Activated CD4-positive, alpha-beta T cell treated with anti-CD3 and anti-CD28 coated beads for 36 hours (primary cell): ENCODE measurements around the gene LRRN2. TPM values are rescaled to one million over a fixed set of nuclear protein-coding genes. Genes with fewer than 3 reads are reported as not detected.

Source experiments
- ATAC-seq: fragments of 200-7000 bp; cut with Tn5 transposase; one replicate; pipeline ENCODE4 v1.10.0; 2021; ENCODE audit warnings: mild to moderate bottlenecking, moderate library complexity
- CTCF ChIA-PET: fragments of 350-600 bp; sonication (Branson Sonifier 250); formaldehyde crosslinking; loops from one replicate; lab custom pipeline; 2021; ENCODE audit warnings: antibody characterized with exemption; lab: Charles Lee
- POLR2A ChIA-PET: fragments of 350-600 bp; sonication (Branson Sonifier 250); formaldehyde crosslinking; loops from one replicate; lab custom pipeline; 2021; ENCODE audit warnings: antibody characterized with exemption, inconsistent platforms; lab: Charles Lee
- DNase-seq: peaks from one replicate; pipeline ENCODE4 v3.0.0-alpha.2; 2020
- H3K27ac Mint-ChIP-seq: one replicate; pipeline ENCODE4 v1.8.0; 2021; ENCODE audit warnings: mixed read lengths
- H3K27me3 Mint-ChIP-seq: one replicate; pipeline ENCODE4 v1.8.0; 2021; ENCODE audit warnings: mixed read lengths
- H3K36me3 Mint-ChIP-seq: one replicate; pipeline ENCODE4 v1.8.0; 2021; ENCODE audit warnings: low read depth, mixed read lengths
- H3K4me1 Mint-ChIP-seq: one replicate; pipeline ENCODE4 v1.8.0; 2021; ENCODE audit warnings: mixed read lengths
- H3K4me3 Mint-ChIP-seq: one replicate; pipeline ENCODE4 v1.8.0; 2021; ENCODE audit warnings: mild to moderate bottlenecking, moderate library complexity, mixed read lengths
- H3K9me3 Mint-ChIP-seq: one replicate; pipeline ENCODE4 v1.8.0; 2021; ENCODE audit warnings: low read depth, mixed read lengths
- intact Hi-C, 2 experiments: fragments of 100-400 bp; cut with DNase I in 1 of 2; cut with micrococcal nuclease in 1 of 2; formaldehyde crosslinking; loops; one replicate each; pipeline versions ENCODE4 v1.14.2 to v1.15.1; 2022 to 2024; cut with DNase I, micrococcal nuclease
- total RNA-seq, 2 experiments: library from RNA; stranded (reverse); gene quantifications; one replicate each; pipeline ENCODE4 v1.2.3, GENCODE V29; 2021

LRRN2 gene
- total RNA-seq, 2 experiments from 2014 or later = 0.05 TPM; not detected in 1

DNA sequence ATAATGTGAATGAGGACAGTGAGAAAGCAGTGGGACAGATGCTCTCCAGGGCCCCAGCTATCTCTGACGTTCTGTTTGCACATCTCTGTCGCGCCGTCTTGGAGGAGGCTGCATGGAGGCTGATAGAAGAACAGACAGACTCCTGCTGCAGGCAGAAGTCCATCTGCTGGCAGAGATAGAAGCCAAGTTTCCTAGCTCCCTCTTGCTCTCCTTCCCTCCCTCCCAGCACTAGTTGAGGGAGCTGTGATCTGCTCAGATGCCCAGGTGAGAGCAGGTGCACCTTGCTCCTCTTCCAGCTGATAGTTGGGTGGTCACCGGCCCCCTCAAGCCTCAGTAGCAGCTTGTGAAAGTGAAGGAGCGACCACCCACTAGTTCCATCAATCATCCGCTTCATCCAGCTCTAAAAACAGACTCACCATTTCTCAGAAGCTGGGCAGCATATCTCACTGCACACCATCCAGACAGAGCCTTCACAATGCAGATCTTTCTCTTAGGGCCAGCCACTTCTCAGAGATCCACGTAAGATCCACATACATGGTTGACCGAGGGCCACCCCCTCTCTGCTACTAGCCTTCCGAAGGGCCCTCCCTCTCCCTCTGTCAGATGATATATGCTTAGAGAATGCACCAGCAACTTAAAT is 12.9 kb downstream of the LRRN2 start:
- Mint-ChIP-seq H3K9me3 (no peaks in the 10 kb centered on the region), H3K4me3 (no peak overlapping the region), H3K27me3 (no peaks in the 10 kb centered on the region), H3K4me1 (no peaks in the 10 kb centered on the region), H3K36me3 (no peaks in the 10 kb centered on the region), H3K27ac (no peak overlapping the region)
- DNase-seq (no peak), ATAC-seq (no peak)
- POLR2A ChIA-PET = no interaction called here
- CTCF ChIA-PET = interaction anchor here (0.7 to 1.0 kb wide), 3 partner anchors 8 to 138 kb away, joined by 3 to 4 read pairs (median 3); no protein-coding TSS in a partner anchor
- intact Hi-C loops = no loop called here

DNA sequence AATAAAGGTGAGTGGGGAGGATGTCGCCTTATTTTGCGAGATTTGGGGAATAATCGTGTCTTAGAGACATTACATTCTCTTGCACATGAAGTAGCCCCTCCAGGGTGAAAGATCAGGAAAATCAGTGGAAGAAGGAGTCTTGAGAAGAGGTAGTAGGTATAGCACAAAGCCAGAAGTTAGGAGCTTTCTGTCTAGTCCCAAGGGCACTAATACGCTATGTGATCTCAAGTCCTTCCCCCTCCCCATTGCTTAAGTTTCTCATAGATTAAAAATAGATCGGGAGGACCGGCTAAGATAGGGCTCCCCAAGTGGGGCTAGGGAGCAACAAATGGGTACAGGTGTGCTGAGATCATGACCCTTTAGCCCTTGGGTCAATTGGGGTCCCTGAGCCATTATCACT is 13.5 kb downstream of the LRRN2 start:
- H3K4me1 Mint-ChIP-seq = no peaks in the 10 kb centered on the region
- intact Hi-C loops = no loop called here
- no peaks in the 10 kb centered on the region for H3K27me3 Mint-ChIP-seq
- no peak overlapping the region for H3K4me3 Mint-ChIP-seq
- ATAC-seq = no peak
- DNase-seq = no peak
- no peaks in the 10 kb centered on the region for H3K36me3 Mint-ChIP-seq
- POLR2A ChIA-PET = no interaction called here
- H3K27ac Mint-ChIP-seq = no peak overlapping the region
- no peaks in the 10 kb centered on the region for H3K9me3 Mint-ChIP-seq
- CTCF ChIA-PET = interaction anchor here (0.8 to 1.0 kb wide), 2 partner anchors 91 to 139 kb away, joined by 3 read pairs; no protein-coding TSS in a partner anchor

DNA sequence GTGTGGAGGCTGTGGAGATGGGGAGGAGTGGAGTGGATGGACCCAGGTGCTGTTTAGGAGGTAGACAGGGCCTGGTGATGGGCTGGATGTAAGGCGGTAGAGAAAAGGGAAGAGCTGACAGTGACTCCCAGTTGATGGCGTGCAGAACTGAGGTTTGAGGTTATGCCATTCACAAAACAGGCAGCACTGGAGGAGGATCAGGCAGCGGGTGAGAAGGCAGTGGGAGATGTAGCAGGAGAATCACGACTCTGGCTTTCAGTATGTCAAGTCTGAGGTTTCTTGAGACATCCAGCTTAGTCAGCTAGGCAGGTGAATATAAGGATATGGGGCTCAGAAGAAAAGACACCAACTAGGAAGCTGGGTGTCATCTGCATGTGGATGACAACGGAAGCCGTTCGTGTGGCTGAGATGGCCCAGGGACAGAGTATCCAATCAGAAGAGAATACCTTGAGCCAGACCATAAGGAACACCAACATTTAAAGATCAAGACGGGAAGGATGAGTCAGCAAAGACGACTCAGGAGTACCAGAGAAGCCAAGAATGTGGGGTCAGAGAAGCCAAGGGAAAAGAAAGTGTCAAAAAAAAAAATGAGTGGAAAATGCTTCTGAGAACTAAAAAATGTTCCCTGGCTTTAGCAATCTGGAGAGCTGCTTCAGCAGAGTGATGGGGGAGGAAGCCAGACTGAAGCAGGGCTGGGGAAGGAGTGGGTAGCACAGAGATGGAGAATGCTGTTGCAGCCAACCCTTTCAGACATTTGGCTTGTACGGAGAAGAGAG is 15.2 kb downstream of the LRRN2 start:
- Mint-ChIP-seq H3K4me1 (no peaks in the 10 kb centered on the region), H3K9me3 (no peaks in the 10 kb centered on the region), H3K27ac (no peak overlapping the region), H3K27me3 (no peaks in the 10 kb centered on the region), H3K36me3 (no peaks in the 10 kb centered on the region), H3K4me3 (no peak overlapping the region)
- ATAC-seq = no peak
- DNase-seq = no peak
- ChIA-PET POLR2A (no interaction called here), CTCF (interaction anchor here (0.6 to 2.3 kb wide), 3 partner anchors 27 to 203 kb away, joined by 3 to 9 read pairs (median 4); no protein-coding TSS in a partner anchor)
- intact Hi-C loops = no loop called here

- Mint-ChIP-seq H3K36me3 (no peaks in the 10 kb centered on the region), H3K9me3 (no peaks in the 10 kb centered on the region), H3K4me1 (no peaks in the 10 kb centered on the region), H3K4me3 (no peak overlapping the region), H3K27ac (no peak overlapping the region), H3K27me3 (no peaks in the 10 kb centered on the region)
- ChIA-PET CTCF (interaction anchor here (2.3 kb wide), 1 partner anchor 138 kb away, joined by 9 read pairs; no protein-coding TSS in a partner anchor), POLR2A (no interaction called here)
- intact Hi-C loops = no loop called here
- ATAC-seq (no peak), DNase-seq (no peak)
Observed at GRCh38 chr1:204669579-204669978, 16.0 kb downstream of the LRRN2 start.

GRCh38 chr1:204664384-204664651 is 21.2 kb downstream of the LRRN2 start:
- no peaks in the 10 kb centered on the region for H3K27me3 Mint-ChIP-seq
- POLR2A ChIA-PET = interaction anchor here (0.6 kb wide), 1 partner anchor 278 kb away, joined by 4 read pairs; no protein-coding TSS in a partner anchor

GRCh38 chr1:204663644-204664383 is 21.7 kb downstream of the LRRN2 start:
- Mint-ChIP-seq H3K4me1 (no peaks in the 10 kb centered on the region), H3K36me3 (no peaks in the 10 kb centered on the region), H3K9me3 (no peaks in the 10 kb centered on the region), H3K27me3 (no peaks in the 10 kb centered on the region), H3K27ac (no peak overlapping the region), H3K4me3 (no peak overlapping the region)
- intact Hi-C loops = no loop called here
- CTCF ChIA-PET = interaction anchor here (0.6 to 1.9 kb wide), 2 partner anchors 143 to 233 kb away, joined by 3 to 4 read pairs; no protein-coding TSS in a partner anchor
- ATAC-seq (no peak), DNase-seq (no peak)
- POLR2A ChIA-PET = interaction anchor here (0.6 kb wide), 1 partner anchor 278 kb away, joined by 4 read pairs; no protein-coding TSS in a partner anchor

More at GRCh38 chr1:204664384-204664651, 21.2 kb downstream of the LRRN2 start:
- Mint-ChIP-seq H3K36me3 (no peaks in the 10 kb centered on the region), H3K4me1 (no peaks in the 10 kb centered on the region), H3K4me3 (no peak overlapping the region), H3K9me3 (no peaks in the 10 kb centered on the region), H3K27ac (no peak overlapping the region)
- DNase-seq (no peak), ATAC-seq (no peak)
- CTCF ChIA-PET = interaction anchor here (0.6 kb wide), 2 partner anchors 9 to 233 kb away, joined by 3 to 4 read pairs; no protein-coding TSS in a partner anchor
- intact Hi-C loops = no loop called here

DNA sequence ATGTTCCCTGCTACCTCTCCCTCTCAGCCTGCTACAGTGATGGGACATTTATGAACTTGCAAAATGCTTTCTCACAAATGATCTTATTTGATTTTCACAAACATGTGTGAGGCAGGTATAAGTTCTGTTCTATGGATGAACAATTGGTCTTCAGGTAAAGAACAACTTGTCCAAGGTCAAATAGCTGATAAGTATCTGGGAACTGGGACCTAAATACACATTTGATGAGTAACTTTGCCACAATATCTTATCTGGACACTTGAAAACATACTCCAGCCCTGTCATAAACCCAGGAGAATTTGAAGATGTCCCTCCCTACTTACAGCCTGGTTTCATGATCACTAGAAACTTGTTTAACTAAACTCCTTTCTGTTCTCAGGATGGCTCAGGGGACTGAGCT is 23.0 kb downstream of the LRRN2 start:
- no peaks in the 10 kb centered on the region for H3K4me1 Mint-ChIP-seq
- intact Hi-C loops = no loop called here
- H3K36me3 Mint-ChIP-seq = no peaks in the 10 kb centered on the region
- ATAC-seq (no peak), DNase-seq (no peak)
- no peaks in the 10 kb centered on the region for H3K27me3 Mint-ChIP-seq
- CTCF ChIA-PET = interaction anchor here (1.1 to 1.9 kb wide), 2 partner anchors 142 to 144 kb away, joined by 3 to 4 read pairs; no protein-coding TSS in a partner anchor
- POLR2A ChIA-PET = no interaction called here
- no peaks in the 10 kb centered on the region for H3K9me3 Mint-ChIP-seq
- no peak overlapping the region for H3K4me3 Mint-ChIP-seq
- no peak overlapping the region for H3K27ac Mint-ChIP-seq

DNA sequence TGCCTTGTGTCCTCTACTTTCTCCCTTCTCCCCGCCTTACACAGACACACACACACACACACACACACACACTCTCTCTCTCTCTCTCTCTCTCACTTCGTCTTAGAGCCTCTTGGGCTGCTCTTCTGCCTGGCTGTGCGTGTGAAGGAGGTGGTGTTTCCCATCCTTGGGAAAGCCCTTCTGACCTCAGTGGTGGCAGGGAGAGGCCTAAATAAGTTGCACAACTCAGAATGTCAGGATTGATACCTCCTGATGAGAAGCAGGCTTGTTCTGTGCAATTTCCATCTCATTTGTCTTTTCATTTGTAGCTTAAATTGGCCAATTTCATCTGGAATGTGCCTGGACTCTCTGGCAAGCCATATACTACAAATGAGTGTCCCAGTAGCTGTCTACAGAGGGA is 25.0 kb downstream of the LRRN2 start:
- H3K27me3 Mint-ChIP-seq = no peaks in the 10 kb centered on the region
- H3K9me3 Mint-ChIP-seq = no peaks in the 10 kb centered on the region
- no peak overlapping the region for H3K27ac Mint-ChIP-seq
- no peak overlapping the region for H3K4me3 Mint-ChIP-seq
- DNase-seq (no peak), ATAC-seq (no peak)
- POLR2A ChIA-PET = no interaction called here
- CTCF ChIA-PET = interaction anchor here (0.6 kb wide), 1 partner anchor 549 kb away, joined by 3 read pairs; no protein-coding TSS in a partner anchor
- intact Hi-C loops = no loop called here
- no peaks in the 10 kb centered on the region for H3K36me3 Mint-ChIP-seq
- H3K4me1 Mint-ChIP-seq = no peaks in the 10 kb centered on the region

- Mint-ChIP-seq H3K4me1 (no peaks in the 10 kb centered on the region), H3K27me3 (no peaks in the 10 kb centered on the region), H3K27ac (no peak overlapping the region), H3K36me3 (no peaks in the 10 kb centered on the region), H3K4me3 (no peak overlapping the region), H3K9me3 (no peaks in the 10 kb centered on the region)
- POLR2A ChIA-PET = no interaction called here
- intact Hi-C loops = no loop called here
- ATAC-seq (no peak), DNase-seq (no peak)
- CTCF ChIA-PET = no interaction called here
Observed at GRCh38 chr1:204659056-204659455, 26.5 kb downstream of the LRRN2 start.

DNA sequence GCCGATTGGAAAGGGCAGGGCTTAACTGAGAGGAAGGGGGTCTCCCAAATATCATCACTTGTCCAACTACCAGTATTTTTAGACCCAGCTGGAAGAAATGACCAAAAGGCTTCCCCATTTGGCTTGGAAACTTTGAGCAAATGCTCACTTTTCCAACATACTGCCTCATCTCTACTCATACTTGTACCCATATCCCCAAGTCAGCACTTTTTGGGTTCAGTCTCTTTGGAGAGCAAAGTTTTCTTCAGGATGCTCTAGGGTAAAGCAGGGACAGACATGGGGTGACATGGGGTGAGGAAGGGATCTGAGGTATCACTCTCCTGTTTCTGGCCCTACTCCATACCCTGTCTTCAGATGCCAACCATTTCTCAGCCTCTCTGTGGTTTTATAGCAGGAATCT is 27.2 kb downstream of the LRRN2 start:
- no peaks in the 10 kb centered on the region for H3K36me3 Mint-ChIP-seq
- ChIA-PET CTCF (no interaction called here), POLR2A (no interaction called here)
- DNase-seq = no peak
- intact Hi-C loops = no loop called here
- peaks cover under 1% of the 10 kb centered on the region for H3K27me3 Mint-ChIP-seq
- H3K27ac Mint-ChIP-seq = no peak overlapping the region
- no peaks in the 10 kb centered on the region for H3K9me3 Mint-ChIP-seq
- no peaks in the 10 kb centered on the region for H3K4me1 Mint-ChIP-seq
- H3K4me3 Mint-ChIP-seq = no peak overlapping the region
- ATAC-seq = no peak
